ENCODE data around the gene DNAL1. TPM values are rescaled to one million over a fixed set of nuclear protein-coding genes. Genes with fewer than 3 reads are reported as not detected.

The DNAL1 gene
- total and polyA plus RNA-seq, 2 of the 13 experiments (the other 11 are each of a cell fraction or from before 2014, with no cell fraction given) = 1.4 to 13.3 TPM

- 99% methylated on average over 11 of the region's 21 CpGs for WGBS (ENCODE audit: low lambda C conversion rate)
- no peak overlapping the region for H3K9ac ChIP-seq (ENCODE audit: insufficient read depth, low read depth, low read length)
- DNase-seq (ENCODE audit: low spot score) (no peak), ATAC-seq (no peak), FAIRE-seq (no peak)
- no peak overlapping the region for H3K27ac ChIP-seq (ENCODE audit: extremely low read length, insufficient read depth, low read length)
- H2AFZ ChIP-seq (ENCODE audit: low read length) = no peak overlapping the region
- H3K79me2 ChIP-seq (ENCODE audit: insufficient read depth, low read length) = peaks cover 50% of the 10 kb centered on the region
- H3K4me3 ChIP-seq (replicated peaks in 1 of 3; ENCODE audit: insufficient read depth in 1 of 3, low read depth in 2 of 3, low read length in 3 of 3) = no peak overlapping the region
- TSS peak; percentile 29 for BruUV-seq (replicated peaks)
- ChIA-PET CTCF (ENCODE audit: low intra/inter-chr PET ratio, low total read pairs) (no interaction called here), POLR2A (interaction anchor here (3.5 to 3.9 kb wide), 2 partner anchors 15 to 20 kb away, joined by 24 to 26 read pairs; a partner anchor contains a TSS)
- intact Hi-C loops (cut with micrococcal nuclease; ENCODE audit: unreplicated experiment) (no loop called here), in situ Hi-C loops (cut with HindIII; ENCODE audit: extremely low pct_ligation_motif_present, low pct_unique_long_range_greater_than_20kb) (loop anchor here (25.0 kb wide), 1 partner anchor 298 kb away; no protein-coding TSS in a partner anchor)
- peaks cover 38% of the 10 kb centered on the region for H4K20me1 ChIP-seq (ENCODE audit: insufficient read depth, low read length)
- peaks cover 11 to 33% of the 10 kb centered on the region in 2 experiments for H3K36me3 ChIP-seq (replicated peaks in 1 of 2; ENCODE audit: control insufficient read depth in 1 of 2, insufficient read depth in 2 of 2, low read length in 2 of 2)
- peaks cover 49% of the 10 kb centered on the region for H3K4me1 ChIP-seq (ENCODE audit: insufficient read depth, low read length)
- H3K27me3 ChIP-seq (ENCODE audit: control insufficient read depth in 1 of 2, insufficient read depth in 2 of 2, low read length in 2 of 2) = no peaks in the 10 kb centered on the region
- no peak overlapping the region for H3K4me2 ChIP-seq (ENCODE audit: low read depth, low read length)
- H3K9me3 ChIP-seq (ENCODE audit: low read length) = no peaks in the 10 kb centered on the region
- no peak for TF ChIP-seq NFIC (IDR thresholded peaks at IDR 0.05; ENCODE audit: low read length)
- no peak for TF ChIP-seq POLR2A (IDR thresholded peaks at IDR 0.05; ENCODE audit: insufficient read depth in 1 of 2, low read depth in 2 of 2, low read length in 2 of 2)
- no peak for TF ChIP-seq NFATC3 (CRISPR knock-in tag; IDR thresholded peaks at IDR 0.05)
- TF ChIP-seq HNF4G (IDR thresholded peaks at IDR 0.05; ENCODE audit: borderline replicate concordance, low read depth, low read length) = no peak
- TF ChIP-seq HNF4G (CRISPR knock-in tag; IDR thresholded peaks at IDR 0.05; ENCODE audit: borderline replicate concordance, low read depth) = no peak
- TF ChIP-seq PRDM4 (CRISPR knock-in tag; IDR thresholded peaks at IDR 0.05; ENCODE audit: borderline replicate concordance) = no peak
- no peak for TF ChIP-seq HMGXB3 (CRISPR knock-in tag; IDR thresholded peaks at IDR 0.05; ENCODE audit: borderline replicate concordance)
- TF ChIP-seq ZBED4 (CRISPR knock-in tag; IDR thresholded peaks at IDR 0.05; ENCODE audit: borderline replicate concordance) = no peak
- TF ChIP-seq FOXP1 (IDR thresholded peaks at IDR 0.05) = no peak
- no peak for TF ChIP-seq FOXP1 (CRISPR knock-in tag; IDR thresholded peaks at IDR 0.05)
- TF ChIP-seq ZNF615 (CRISPR knock-in tag; IDR thresholded peaks at IDR 0.05; ENCODE audit: borderline replicate concordance) = no peak
- TF ChIP-seq RARA (CRISPR knock-in tag; IDR thresholded peaks at IDR 0.05) = no peak
Measured at GRCh38 chr14:73739174-73739898, 94.5 kb downstream of the DNAL1 start.

Measured in HepG2 (cell line).